HEK293 (cell line): ENCODE results near the gene CACNA2D3.

ENCODE experiments used
- CTCF ChIA-PET: fragments of 350-600 bp; formaldehyde crosslinking; extraction: SDS; loops from one replicate; lab custom pipeline; 2021; ENCODE audit warnings: antibody characterized with exemption; lab: Yijun Ruan, JAX
- POLR2A ChIA-PET: fragments of 300-600 bp; formaldehyde crosslinking; extraction: SDS; loops from one replicate; lab custom pipeline; 2020; ENCODE audit warnings: antibody characterized with exemption, inconsistent platforms; lab: Yijun Ruan, JAX
- H3K27ac ChIP-seq: fragments of 200-500 bp; sonication (Bioruptor generic); 2 replicates; pipeline ENCODE4 v1.5.1; 2014; ENCODE audit warnings: low read depth, low read length, control low read depth, inconsistent platforms; ENCODE audit errors: extremely low read depth
- H3K36me3 ChIP-seq, 2 experiments: fragments of 200-500 bp in 1 of 2; sonication (Bioruptor generic) in 1 of 2; 1 replicate in 1 of 2; 2 replicates in 1 of 2; pipeline ENCODE4 v1.5.1; 2014 to 2017; ENCODE audit warnings: inconsistent platforms in 2 of 2, low read length in 2 of 2; ENCODE audit not compliant: control insufficient read depth in 2 of 2, insufficient read depth in 1 of 2
- H3K4me1 ChIP-seq: fragments of 200-500 bp; sonication (Bioruptor generic); 2 replicates; pipeline ENCODE4 v1.5.1; 2014; ENCODE audit warnings: mild to moderate bottlenecking, low read length, inconsistent platforms; ENCODE audit not compliant: control insufficient read depth, insufficient read depth
- H3K4me3 ChIP-seq: 2 replicates; pipeline ENCODE4 v1.5.1; 2011; ENCODE audit warnings: low read depth, mild to moderate bottlenecking, control low read depth, low read length, moderate library complexity
- H3K9me3 ChIP-seq: fragments of 200-500 bp; sonication (Bioruptor generic); 2 replicates; pipeline ENCODE4 v1.5.1; 2014; ENCODE audit warnings: low read depth, low read length, inconsistent platforms; ENCODE audit not compliant: control insufficient read depth, insufficient read depth
- EGR2 ChIP-seq: fragments of 450-650 bp; formaldehyde crosslinking; IDR thresholded peaks from 2 replicates; pipeline ENCODE4 v1.5.1; 2016; ENCODE audit warnings: low read depth, missing biosample characterization, missing genetic modification characterization
- HOXA7 ChIP-seq: sonication (generic); formaldehyde crosslinking; IDR thresholded peaks from 2 replicates; pipeline ENCODE4 v1.8.1; 2022; ENCODE audit warnings: missing genetic modification reagents, borderline replicate concordance
- HOXC10 ChIP-seq: sonication (generic); formaldehyde crosslinking; IDR thresholded peaks from 2 replicates; pipeline ENCODE4 v1.8.1; 2023; ENCODE audit warnings: mild to moderate bottlenecking, missing genetic modification reagents
- INSM2 ChIP-seq: fragments of 450-650 bp; formaldehyde crosslinking; IDR thresholded peaks from 2 replicates; pipeline ENCODE4 v1.5.1; 2016; ENCODE audit warnings: missing biosample characterization, missing genetic modification characterization
- KLF16 ChIP-seq: fragments of 450-650 bp; formaldehyde crosslinking; IDR thresholded peaks from 2 replicates; pipeline ENCODE4 v1.5.1; 2017; ENCODE audit warnings: missing biosample characterization, missing genetic modification characterization
- OSR2 ChIP-seq: fragments of 450-650 bp; formaldehyde crosslinking; IDR thresholded peaks from 2 replicates; pipeline ENCODE4 v1.5.1; 2016; ENCODE audit warnings: missing biosample characterization, missing genetic modification characterization
- SCRT1 ChIP-seq: fragments of 450-650 bp; formaldehyde crosslinking; IDR thresholded peaks from 2 replicates; pipeline ENCODE4 v1.5.1; 2016; ENCODE audit warnings: missing biosample characterization, missing genetic modification characterization, borderline replicate concordance
- SP2 ChIP-seq: fragments of 450-650 bp; formaldehyde crosslinking; IDR thresholded peaks from 2 replicates; pipeline ENCODE4 v1.5.1; 2016; ENCODE audit warnings: missing biosample characterization, missing genetic modification characterization
- ZNF140 ChIP-seq: fragments of 450-650 bp; formaldehyde crosslinking; IDR thresholded peaks from 2 replicates; pipeline ENCODE4 v1.5.1; 2016; ENCODE audit warnings: missing biosample characterization, missing genetic modification characterization
- ZNF18 ChIP-seq: fragments of 450-650 bp; formaldehyde crosslinking; IDR thresholded peaks from 2 replicates; pipeline ENCODE4 v1.5.1; 2016; ENCODE audit warnings: missing biosample characterization, missing genetic modification characterization
- ZNF184 ChIP-seq: fragments of 450-650 bp; IDR thresholded peaks from 2 replicates; pipeline ENCODE4 v1.5.1; 2018; ENCODE audit warnings: missing biosample characterization, mild to moderate bottlenecking, missing genetic modification characterization
- ZNF239 ChIP-seq: fragments of 450-650 bp; formaldehyde crosslinking; IDR thresholded peaks from 2 replicates; pipeline ENCODE4 v1.5.1; 2016; ENCODE audit warnings: missing biosample characterization, missing genetic modification characterization
- ZNF24 ChIP-seq: fragments of 450-650 bp; formaldehyde crosslinking; IDR thresholded peaks from 2 replicates; pipeline ENCODE4 v1.5.1; 2016; ENCODE audit warnings: missing biosample characterization, missing genetic modification characterization
- ZNF335 ChIP-seq: fragments of 450-650 bp; formaldehyde crosslinking; conservative IDR thresholded peaks from 2 replicates; pipeline ENCODE4 v1.5.1; 2016; ENCODE audit warnings: missing biosample characterization, missing genetic modification characterization
- ZNF398 ChIP-seq: fragments of 450-650 bp; formaldehyde crosslinking; IDR thresholded peaks from 2 replicates; pipeline ENCODE4 v1.5.1; 2017; ENCODE audit warnings: missing biosample characterization, missing genetic modification characterization
- ZNF518A ChIP-seq: fragments of 450-650 bp; formaldehyde crosslinking; conservative IDR thresholded peaks from 2 replicates; pipeline ENCODE4 v1.5.1; 2016; ENCODE audit warnings: low read depth, missing biosample characterization, missing genetic modification characterization
- ZNF585B ChIP-seq: fragments of 450-650 bp; formaldehyde crosslinking; IDR thresholded peaks from 2 replicates; pipeline ENCODE4 v1.5.1; 2016; ENCODE audit warnings: missing biosample characterization, missing genetic modification characterization
- ZNF600 ChIP-seq: fragments of 450-650 bp; formaldehyde crosslinking; IDR thresholded peaks from 2 replicates; pipeline ENCODE4 v1.5.1; 2016; ENCODE audit warnings: missing biosample characterization, missing genetic modification characterization
- ZNF610 ChIP-seq: fragments of 450-650 bp; formaldehyde crosslinking; IDR thresholded peaks from 2 replicates; pipeline ENCODE4 v1.5.1; 2016; ENCODE audit warnings: missing biosample characterization, missing genetic modification characterization, borderline replicate concordance

CACNA2D3 gene

GRCh38 chr3:54182242-54182641 is 59.9 kb downstream of the CACNA2D3 start (continued):
- TF ChIP-seq ZNF184 (tag by site-specific recombination) = no peak
- TF ChIP-seq ZNF24 (tag by site-specific recombination) = no peak
- TF ChIP-seq SP2 (tag by site-specific recombination) = no peak
- no peak for TF ChIP-seq ZNF518A (tag by site-specific recombination)
- TF ChIP-seq KLF16 (tag by site-specific recombination) = no peak
- no peak for TF ChIP-seq EGR2 (tag by site-specific recombination)
- no peak for TF ChIP-seq HOXC10 (CRISPR knock-in tag)
- TF ChIP-seq ZNF140 (tag by site-specific recombination) = no peak
- no peak for TF ChIP-seq ZNF610 (tag by site-specific recombination)
- TF ChIP-seq, all 188 proteins: peak for 0

- Histone ChIP-seq H3K4me3 (no peak overlapping the region), H3K4me1 (no peaks in the 10 kb centered on the region), H3K36me3 (no peaks in the 10 kb centered on the region), H3K9me3 (no peaks in the 10 kb centered on the region), H3K27ac (no peak overlapping the region)
- ChIA-PET POLR2A (no interaction called here), CTCF (no interaction called here)
- TF ChIP-seq HOXA7 (CRISPR knock-in tag) (no peak), OSR2 (no peak), ZNF600 (tag by site-specific recombination) (no peak), ZNF239 (tag by site-specific recombination) (no peak), ZNF335 (tag by site-specific recombination) (no peak), ZNF398 (no peak), INSM2 (tag by site-specific recombination) (no peak), SCRT1 (tag by site-specific recombination) (no peak), ZNF585B (no peak), ZNF18 (tag by site-specific recombination) (no peak)
Measured at GRCh38 chr3:54185740-54186139, 63.4 kb downstream of the CACNA2D3 start.
